ENCODE measurements around the gene CSF3R.

The CSF3R gene

GRCh38 chr1:36482724-36483388 is at the start of gene CSF3R:
TSS of gene CSF3R (minus strand) at chr1:36482913. CDS start at chr1:36479496, 3,417 bp downstream.
- DNase-seq (ENCODE audit: low read depth, low spot score): no peak

GRCh38 chr1:36531833-36532232 is 49.1 kb upstream of the CSF3R start:
- no peak for DNase-seq (ENCODE audit: low read depth, low spot score)

- DNase-seq (ENCODE audit: low read depth, low spot score): no peak
Measured at GRCh38 chr1:36530791-36531190, 48.1 kb upstream of the CSF3R start.

DNA sequence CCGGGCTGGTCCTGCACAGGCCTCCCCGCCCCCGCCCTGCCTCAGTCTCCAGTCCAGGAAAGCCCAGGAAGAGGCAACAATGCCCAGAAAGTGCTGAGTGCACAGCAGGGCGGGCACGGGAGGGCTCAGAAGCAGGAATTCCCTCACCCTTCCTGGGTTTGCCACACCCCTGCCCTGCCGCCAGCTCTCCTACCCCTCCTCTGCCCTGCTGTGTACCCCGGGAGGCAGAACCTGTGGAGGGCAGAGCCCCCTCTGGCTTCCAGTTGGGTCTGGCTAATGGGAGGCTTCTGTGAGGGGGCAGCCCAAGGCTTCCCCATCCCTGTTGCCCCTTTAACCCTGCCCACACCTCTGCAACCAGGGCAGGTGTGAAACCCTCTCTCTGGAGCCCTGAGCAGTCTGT is 47.5 kb upstream of the CSF3R start:
- DNase-seq (ENCODE audit: low read depth, low spot score): no peak

DNA sequence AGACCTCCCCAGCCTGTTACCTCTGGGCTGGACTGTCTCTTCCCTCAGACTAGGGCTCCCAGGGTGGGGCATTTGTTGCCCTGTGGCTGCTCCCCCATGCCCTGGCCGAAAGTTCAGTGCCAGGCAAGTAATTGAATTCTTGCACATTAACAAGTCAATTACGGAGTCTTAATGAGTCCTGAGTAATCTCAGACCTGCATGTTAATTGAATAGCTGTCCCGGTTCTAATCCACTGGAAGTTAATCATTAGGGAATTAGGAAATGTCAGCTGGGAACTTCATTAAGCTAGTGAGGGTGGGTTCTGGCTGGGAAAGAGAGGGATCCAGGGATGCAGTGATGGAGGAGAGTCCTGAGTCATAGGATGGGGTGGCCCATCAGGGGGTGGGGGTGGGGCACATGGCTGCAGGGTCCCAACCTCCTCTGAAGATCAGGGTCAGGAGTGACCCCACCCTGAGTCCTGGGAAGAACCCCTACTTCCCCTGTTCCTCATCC is 47.1 kb upstream of the CSF3R start:
- DNase-seq (ENCODE audit: low read depth, low spot score): no peak

DNA sequence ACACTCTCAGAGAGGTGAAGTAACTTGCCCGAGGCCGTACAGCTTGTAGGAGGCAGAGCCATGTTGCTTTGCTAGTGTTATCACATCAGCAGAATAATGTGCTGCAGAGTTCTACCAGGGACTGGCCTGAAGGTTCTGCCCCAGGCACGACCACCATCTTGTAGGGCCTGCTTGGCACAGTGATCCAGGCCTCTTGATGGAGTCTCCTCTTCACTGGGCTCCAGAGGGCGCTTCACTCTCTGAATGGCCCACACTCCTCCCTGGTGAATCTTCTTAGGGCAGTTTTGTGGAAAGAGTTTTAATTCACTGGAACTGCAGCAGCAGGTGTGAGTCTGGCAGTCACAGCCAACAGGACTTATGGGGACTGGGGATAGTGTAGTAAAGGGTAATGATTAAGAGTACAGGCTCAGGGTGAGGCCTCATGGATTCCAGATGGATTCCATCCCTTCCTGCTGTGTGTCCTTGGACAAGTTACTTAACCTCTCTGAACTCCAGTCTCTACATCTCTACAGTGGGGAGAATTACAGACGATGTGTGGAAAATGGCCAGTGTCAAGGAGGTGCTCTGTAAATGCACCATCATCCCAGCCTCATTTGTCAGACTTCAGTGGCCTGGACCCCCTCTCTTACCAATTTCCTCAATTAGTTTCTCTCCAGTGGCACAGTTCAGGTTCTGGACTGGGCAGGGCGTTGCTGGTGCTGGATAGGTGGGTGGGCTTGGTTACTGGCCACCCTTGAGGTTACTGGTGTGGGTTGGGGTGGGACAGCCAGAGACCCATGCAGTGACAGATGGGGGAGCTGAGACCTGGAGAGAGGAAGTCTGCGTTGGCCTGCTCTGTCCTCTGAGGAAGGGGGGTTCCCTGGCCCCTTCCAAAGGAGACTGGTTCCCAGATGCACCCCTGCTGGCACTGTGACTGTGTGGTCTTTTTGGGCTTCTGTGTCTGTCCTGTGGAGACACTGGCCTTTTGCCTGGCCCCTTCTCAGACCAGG is 45.9 kb upstream of the CSF3R start:
- peak; percentile 69 for DNase-seq (ENCODE audit: low read depth, low spot score)

GRCh38 chr1:36525166-36525565 is 42.5 kb upstream of the CSF3R start:
- no peak for DNase-seq (ENCODE audit: low read depth, low spot score)

DNA sequence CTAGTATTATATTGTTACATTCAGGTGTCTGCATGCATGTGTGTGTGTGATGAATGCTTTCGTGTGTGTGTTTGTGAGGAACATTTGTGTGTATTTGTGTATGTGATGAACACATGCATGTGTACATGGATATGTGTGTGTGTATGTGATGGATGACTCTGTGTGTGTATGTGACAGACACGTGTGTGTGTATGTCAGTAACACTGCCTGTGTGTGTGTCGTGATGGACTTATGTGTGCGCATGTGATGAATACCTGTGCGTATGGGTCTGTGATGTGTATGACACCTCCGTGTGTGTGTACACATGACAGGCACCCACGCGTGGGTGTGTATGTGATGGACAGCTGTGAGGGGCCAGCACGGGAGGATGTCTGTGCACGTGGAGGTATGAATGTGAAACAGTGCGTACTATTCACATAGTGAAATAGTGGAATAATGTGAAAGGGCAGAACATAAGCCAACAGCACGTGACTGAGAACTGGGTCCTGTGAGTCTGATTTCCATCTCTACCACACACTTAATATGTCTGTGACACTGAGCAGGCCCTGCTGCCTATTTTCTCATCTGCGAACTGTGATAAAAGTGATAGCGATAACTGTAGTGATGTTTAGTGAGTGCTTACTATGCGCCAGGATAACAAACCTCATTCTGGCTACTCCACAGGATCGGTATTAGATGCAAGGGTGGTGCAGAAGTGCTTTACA is 41.8 kb upstream of the CSF3R start:
- no peak for DNase-seq (ENCODE audit: low read depth, low spot score)

GRCh38 chr1:36523850-36524249 is 41.1 kb upstream of the CSF3R start:
- peak; percentile 60 for DNase-seq (ENCODE audit: low read depth, low spot score)

- no peak for DNase-seq (ENCODE audit: low read depth, low spot score)
Measured at GRCh38 chr1:36523230-36523495, 40.5 kb upstream of the CSF3R start.

DNA sequence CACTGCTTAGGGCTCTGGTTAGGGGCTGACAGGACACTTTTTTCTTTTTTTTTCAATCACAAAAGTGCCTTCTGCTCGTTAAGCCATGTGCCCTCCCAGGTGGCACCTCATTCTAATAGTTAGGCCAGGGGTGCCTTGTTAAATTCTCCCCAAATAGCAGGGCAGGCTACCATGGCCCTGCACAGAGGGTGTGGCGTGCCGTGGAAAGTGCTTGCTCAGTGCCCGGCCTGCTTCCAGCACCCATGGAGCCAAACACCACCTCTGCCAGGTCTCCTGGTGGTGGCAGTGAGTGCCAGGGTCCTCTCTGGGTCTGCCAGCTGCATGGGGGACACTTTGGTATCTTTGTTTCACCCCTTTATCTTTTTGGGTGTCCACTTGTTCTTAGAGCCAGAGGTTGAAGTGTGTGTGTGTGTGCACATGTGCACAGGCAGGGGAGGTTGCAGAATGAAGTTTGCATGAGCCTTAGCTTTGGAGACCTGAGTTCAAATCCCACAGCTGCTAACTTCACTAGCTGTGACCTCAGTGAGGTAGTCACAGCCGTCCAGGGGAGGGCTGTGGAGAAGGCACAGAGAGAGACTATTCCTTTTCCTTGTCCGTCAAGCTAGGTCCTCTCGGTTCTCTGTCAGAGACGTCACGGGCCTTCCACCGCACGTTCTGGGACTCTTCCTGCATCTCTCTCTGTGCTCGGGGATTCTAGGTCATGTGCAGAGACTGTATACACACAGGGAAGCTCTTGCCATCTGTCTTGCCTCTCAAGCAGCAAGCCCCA is 39.9 kb upstream of the CSF3R start:
- no peak for DNase-seq (ENCODE audit: low read depth, low spot score)

DNA sequence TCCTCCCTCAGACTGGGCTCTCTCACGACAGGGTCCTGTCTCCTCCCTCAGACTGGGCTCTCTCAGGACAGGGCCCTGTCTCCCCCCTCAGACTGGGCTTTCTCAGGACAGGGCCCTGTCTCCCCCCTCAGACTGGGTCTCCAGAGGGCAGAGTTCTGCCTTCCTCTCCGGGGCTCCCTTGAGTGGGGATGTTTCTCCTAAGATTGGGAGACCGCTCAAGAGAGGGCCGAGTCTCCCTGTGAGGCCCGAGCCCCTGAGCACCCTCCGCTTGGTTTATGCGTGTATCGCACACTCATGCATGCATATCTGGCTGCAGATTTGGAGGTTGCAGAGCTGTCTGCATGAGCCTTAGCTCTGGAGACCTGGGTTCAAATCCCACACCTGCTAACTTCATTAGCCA is 39.3 kb upstream of the CSF3R start:
- no peak for DNase-seq (ENCODE audit: low read depth, low spot score)

GRCh38 chr1:36520771-36521420 is 38.2 kb upstream of the CSF3R start:
- DNase-seq (ENCODE audit: low read depth, low spot score): peak; percentile 46

DNA sequence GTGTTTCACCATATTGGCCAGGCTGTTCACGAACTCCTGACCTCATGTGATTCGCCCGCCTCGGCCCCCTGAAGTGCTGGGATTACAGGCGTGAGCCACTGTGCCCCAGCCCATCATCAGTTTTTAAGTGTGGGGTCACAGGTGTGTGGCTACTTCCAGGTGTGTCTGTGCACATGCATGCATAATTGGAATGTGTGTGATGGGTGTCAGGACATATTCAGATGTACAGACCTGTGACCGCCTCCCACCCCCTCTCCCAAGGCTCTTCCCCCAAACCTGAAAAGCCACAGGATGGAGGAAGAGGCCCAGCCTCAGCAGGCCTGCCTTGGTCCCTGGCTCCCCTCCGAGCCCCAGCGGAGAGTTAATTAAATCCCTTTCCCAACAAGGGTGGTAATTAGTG is 37.3 kb upstream of the CSF3R start:
- no peak for DNase-seq (ENCODE audit: low read depth, low spot score)

- no peak for DNase-seq (ENCODE audit: low read depth, low spot score)
Measured at GRCh38 chr1:36517011-36517771, 34.5 kb upstream of the CSF3R start.

GRCh38 chr1:36516372-36517010 is 33.8 kb upstream of the CSF3R start:
- peak; percentile 70 for DNase-seq (ENCODE audit: low read depth, low spot score)

GRCh38 chr1:36515315-36516138 is 32.8 kb upstream of the CSF3R start:
- no peak for DNase-seq (ENCODE audit: low read depth, low spot score)

DNA sequence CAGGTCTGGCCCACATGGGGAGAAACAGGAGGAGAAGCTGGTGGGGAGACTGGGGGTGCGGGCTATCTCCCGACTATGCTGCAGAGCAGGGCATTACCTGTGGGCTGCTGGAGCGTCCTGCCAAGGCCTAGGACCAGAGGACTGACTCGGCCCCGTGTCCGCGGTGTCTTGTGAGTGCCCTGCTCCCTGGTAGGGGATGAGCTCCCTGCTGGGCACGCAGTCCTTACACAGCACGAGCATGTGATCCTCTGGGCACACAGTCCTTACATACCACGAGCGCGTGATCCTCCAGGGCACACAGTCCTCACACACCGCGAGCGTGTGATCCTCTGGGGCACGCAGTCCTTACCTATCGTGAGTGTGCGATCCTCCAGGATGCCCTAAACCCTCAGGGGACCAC is 31.8 kb upstream of the CSF3R start:
- DNase-seq (ENCODE audit: low read depth, low spot score): no peak
